NCI-H226 (cell line): ENCODE measurements around the gene ZBTB7B.
A peak's percentile ranks its signal among the peaks of the same experiment; 100 is the strongest.

Experiments
- DNase-seq: peaks from one replicate; pipeline ENCODE4 v3.0.0-alpha.2; 2015

The ZBTB7B gene

DNA sequence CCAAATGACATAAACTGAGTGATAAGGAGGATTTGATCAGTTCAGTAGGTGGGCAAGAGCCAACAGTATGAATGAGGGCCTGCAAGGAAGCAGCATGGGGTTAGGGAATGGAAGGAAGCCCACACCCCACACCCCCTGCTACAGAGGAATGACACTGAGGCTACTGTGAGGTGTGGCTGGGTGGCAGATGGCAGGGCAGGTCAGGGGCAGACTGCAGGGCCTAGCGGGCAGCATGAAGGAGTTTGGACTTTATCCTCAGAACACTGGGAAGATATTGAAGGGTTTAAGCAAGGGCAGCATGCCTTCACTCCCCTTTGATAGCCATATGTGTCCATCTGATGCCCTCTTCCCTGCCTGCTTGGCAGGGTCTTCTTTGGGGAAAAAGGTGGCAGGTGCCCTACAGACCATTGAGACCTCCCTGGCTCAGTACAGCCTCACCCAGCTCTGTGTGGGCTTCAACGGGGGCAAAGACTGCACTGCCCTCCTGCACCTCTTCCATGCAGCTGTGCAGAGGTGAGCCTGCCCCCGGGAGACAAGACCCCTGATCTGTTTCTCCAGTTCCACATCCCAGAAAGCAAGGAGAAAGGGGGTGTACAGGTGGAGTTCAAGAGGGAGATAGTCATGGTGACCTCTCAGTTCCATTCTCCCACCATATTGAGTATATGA lies 13.3 kb upstream of the ZBTB7B start:
- no peak for DNase-seq

DNA sequence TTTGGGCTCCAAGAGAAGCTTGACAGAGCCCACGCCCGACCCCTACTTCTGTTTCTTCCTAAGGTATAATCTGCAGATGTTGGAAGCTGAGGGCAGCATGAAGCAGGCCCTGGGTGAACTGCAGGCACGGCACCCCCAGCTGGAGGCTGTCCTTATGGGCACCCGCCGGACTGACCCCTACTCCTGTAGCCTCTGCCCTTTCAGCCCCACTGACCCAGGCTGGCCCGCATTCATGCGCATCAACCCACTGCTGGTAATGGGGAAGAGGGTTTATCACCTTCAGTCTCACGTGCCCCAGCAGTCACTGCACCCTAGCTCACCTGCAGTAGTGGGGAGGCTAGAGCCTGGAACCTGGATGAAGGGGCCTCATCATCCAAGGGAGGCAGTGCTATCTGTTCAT lies 12.3 kb upstream of the ZBTB7B start:
- DNase-seq, result no peak

DNA sequence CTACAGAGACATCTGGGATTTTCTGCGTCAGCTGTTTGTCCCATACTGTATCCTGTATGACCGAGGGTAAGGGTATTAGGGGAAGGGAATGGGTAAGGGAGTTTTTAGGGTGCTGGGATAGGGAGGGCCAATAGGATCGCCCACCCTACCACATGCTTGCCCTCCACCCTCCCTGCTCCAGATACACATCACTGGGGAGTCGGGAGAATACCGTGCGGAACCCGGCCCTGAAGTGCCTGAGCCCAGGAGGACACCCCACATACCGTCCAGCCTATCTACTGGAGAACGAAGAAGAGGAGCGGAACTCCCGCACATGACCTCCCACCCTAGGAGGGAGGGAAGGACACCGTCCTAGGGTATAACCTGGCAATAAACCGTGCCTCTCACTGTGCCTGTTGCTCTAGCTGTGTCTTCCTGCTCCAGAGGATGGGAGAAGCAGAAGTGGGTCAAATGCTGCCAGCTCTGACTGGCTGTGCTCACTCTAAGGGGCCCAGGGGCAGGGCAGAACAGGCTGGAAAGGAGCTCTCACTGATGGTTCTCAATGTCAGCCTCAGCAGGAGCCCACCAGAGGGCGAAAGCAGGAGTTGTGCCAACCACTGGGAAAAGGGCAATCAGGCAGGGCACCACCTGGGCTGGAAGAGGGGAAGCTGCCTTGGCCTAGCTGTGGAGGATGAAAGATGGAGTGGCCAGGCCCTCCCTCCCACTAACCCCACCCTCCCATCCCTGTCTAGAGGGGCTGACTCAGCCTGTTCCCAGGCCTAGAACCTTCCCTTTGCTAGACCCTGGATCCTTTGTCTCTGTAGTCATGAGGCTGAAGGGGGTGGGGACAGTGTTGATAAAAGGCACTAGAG lies 9.7 kb upstream of the ZBTB7B start:
- DNase-seq, result peak; percentile 54

DNA sequence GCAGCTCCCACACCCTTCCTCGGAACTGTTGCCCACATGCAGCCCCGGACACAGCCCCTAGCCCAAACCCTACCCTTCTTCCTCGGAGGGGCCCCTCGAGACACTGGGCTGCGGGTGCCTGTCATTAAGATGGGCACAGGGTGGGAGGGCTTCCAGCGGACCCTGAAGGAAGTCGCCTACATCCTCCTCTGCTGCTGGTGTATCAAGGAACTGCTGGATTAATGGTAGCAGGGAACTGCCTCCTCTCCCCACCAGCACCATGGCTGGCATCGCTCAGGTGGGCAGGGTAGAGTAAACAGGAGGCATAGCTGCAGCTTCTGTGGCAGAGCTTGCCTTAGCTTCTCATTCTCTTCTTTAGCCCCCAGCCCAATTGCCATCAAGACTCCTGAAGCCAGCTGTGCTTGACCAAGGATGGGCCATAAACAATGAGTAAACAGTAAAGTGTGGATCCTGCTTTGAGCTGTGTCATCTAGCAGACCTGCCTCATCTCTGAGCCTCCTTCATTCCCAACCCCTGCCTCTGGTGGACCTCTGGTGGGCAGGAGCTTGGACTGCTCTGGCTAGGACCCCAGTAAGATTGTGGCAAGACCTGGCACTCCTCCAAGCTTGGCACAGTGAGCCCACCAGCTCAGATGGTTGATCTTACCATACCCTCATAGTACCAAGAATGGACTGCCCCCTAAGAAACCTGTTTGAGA lies 8.9 kb upstream of the ZBTB7B start, which contains the start of gene LENEP:
Gene LENEP, plus strand, starts transcription at position 15 of the 697 bp plus-strand sequence. Its CDS starts 22 bp downstream, at position 37.
- DNase-seq, result no peak

DNA sequence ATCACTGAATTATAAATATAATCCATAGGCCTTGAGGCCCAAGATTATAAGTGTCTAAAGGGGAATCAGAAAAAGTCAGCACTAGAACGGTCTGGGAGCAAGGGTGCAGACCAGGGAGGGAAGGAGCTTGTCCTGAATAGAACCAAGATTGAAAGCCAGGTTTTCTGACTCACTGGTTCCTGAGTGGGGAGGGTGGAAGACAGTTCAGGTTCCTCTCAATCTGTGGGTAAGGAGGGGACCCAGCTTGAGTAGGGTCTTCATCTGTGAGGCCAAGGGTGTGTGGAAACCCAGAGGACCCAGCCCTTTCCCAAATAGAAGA lies 8.4 kb upstream of the ZBTB7B start:
- DNase-seq, result no peak

DNA sequence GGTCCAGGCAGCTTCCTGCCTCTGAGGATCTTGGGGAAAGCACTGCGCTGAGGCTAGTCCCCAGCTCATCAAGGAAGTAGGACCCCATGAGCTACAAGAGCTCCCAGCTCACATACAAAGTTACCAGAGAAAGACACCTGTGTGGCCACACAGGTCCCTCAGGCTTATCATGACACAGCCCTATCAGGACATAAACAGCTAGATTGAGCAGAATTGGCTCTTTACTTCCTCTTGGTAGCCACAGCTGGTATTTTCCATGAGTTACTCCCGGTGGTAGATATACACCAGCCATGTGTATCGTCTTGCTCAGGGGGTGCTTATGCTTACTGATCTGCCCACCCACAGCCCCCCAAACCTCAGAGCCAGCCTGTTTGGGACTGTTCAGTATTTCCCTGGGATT lies 8.0 kb upstream of the ZBTB7B start:
- no peak for DNase-seq

DNA sequence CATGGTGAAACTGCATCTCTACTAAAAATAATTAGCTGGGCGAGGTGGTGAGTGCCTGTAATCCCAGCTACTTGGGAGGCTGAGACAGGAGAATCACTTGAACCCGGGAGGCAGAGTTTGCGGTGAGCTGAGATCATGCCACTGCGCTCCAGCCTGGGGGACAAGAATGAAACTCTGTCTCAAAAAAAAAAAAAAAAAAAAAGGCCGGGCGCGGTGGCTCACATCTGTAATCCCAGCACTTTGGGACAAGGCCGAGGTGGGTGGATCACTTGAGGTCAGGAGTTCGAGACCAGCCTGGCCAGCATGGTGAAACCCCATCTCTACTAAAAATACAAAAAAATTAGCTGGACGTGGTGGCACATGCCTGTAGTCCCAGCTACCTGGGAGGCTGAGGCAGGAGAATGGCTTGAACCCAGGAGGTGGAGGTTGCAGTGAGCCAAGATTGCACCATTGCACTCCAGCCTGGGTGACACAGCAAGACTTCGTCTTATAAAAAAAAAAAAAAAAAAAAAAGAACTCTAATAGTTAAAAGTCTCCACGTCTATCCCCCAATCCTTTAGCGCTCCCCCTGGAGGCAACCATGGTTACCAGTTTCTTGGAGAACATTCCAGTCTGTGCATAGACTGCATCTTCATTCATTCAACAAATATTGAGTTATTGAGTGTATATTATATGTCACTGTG lies 7.2 kb upstream of the ZBTB7B start:
- peak; percentile 55 for DNase-seq

DNA sequence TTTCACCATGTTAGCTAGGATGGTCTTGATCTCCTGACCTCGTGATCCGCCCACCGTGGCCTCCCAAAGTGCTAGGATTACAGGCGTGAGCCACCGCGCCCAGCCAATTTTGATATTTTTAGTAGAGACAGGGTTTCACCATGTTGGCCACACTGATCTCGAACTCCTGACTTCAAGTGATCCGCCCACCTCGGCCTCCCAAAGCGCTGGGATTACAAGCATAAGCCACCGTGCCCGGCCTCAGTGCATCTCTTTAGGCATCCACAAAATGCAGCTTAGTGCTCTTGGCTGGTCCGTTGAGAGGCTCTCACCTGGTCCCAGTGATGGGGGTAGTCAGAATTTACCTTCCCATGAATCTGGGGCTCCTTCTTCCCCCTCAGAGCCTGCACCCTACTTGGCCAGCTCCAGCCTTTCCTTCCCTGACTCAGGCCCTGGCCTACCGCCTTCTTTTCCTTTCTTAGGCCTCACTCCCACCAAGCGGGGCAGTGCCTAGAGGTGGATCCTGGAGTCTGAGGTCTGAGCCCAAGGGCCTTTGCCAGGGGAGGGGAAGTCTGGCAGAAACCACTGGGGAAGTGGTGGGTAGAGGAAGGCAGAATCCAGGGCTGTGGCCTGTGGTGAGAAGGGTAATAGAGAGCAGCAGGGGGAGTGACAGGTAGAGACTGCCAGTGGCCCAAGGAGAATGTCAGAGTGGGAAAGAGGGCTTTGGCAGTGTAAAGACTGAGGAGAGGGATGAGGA lies 5.5 kb upstream of the ZBTB7B start:
- DNase-seq, result no peak

DNA sequence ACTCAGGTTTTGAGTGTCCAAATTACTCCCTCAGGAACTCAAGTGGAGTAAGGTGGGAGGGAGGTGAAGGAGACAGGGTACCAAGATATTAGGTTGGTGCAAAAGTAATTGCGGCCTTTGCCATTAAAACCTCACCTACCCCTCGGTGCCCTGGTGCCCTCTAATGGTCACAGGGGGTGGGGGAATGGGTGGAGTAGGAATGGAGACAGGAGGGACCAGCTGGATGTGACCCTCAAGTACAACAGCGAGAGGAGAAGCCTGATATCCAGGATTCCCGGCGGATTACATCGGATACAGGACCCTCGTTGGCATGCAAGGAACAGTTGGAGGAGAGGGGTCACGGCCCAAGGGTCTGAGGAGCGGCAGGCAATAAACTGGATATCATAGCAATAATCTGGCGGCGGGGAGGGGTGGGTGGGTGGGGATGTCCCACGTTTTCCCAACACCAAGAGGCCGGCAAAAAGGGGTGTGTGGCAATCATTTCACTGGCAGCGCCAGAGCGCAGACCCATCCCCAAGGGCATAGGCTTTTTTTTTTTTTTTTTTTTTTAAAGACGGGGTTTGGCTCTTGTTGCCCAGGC lies 4.3 kb upstream of the ZBTB7B start:
- DNase-seq, result no peak

DNA sequence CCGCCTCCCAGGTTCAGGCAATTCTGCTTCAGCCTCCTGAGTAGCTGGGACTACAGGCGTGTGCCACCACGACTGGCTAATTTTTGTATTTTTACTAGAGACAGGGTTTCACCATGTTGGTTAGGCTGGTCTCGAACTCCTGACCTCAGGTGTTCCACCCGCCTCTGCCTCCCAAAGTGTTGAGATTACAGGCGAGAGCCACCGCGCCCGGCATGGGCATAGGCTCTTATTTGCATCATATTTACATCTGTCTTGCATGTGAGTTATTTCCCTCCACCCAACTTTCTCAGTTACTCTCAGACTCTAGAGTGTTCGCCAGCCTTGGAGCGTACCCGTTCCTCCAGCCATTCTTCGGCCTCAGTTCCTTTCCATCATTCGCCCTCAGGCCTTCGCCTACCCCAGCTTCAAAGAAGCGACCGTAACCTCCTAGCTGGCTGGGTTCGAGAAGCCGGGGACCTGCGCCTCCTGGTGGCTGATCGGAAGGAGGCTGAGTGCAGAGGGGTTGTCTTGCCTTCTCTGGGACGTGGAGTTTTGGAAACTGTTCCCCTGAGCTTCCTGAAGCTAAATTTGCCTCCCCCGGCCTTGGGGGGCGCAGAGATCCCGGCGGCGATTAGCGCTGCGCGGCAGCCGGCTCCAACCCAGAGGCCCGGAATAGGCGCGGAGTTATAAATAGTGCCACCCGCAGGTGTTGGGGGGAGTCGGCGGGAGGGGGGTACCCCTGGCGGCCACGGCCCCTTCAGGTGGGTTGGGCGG lies 3.6 kb upstream of the ZBTB7B start:
- peak; percentile 39 for DNase-seq

DNA sequence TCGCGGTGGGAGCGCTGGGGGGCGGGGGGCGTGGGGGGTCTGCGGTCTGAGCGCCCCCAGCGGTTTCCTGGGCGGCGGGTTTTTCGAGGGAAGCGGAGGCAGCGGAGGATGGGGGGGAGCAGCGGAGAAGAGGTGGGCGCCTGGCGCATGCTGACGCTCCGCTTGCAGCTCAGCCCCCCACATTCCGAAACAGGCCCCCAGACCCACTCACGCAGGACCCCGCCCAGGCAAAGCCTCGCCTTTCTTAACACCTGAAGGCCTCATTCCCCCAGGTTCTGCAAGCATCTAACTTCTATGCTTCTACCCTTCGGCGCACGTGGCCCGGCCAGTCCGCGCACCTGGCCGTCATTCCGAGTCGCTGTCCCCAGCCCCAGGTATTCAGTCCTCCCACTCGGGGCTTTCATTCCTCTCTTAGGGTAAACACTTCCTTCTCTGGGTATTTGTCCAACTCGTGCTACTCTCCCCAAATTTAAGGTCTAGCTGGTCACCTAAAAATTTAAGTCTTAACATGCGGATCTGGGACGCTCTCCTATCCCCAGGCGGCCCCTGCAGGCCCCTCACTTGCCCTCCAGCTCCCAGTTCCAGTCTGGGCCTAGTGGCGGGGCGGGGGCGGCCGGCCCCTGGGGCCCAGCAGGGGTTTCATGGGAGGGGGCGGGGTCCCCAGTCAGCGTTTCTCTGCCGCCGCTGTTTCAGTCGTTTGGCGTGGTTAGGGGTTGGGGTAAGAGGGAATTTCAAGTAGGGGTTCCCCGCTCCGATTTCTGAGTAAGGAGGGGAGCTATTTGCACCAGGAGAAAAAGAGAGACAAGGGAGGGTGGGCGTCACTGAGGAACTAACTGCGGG lies 2.8 kb upstream of the ZBTB7B start:
- DNase-seq, result no peak

DNA sequence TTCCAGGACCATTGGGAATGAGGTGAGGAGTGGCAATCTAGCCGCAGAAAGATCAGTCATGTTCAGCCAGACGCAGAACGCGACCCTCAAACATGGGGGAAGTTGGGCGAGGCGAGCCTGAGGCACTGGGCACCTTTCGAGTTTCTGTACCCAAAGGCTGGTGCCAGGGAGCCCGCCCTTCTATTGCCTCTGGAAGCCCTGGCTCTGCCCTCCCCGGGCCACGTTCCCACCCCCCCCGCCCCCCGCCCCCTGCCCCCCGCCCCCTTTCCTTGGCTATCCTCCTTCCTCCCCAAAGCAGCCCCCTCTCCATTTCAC lies 2.2 kb upstream of the ZBTB7B start:
- DNase-seq, result no peak

DNA sequence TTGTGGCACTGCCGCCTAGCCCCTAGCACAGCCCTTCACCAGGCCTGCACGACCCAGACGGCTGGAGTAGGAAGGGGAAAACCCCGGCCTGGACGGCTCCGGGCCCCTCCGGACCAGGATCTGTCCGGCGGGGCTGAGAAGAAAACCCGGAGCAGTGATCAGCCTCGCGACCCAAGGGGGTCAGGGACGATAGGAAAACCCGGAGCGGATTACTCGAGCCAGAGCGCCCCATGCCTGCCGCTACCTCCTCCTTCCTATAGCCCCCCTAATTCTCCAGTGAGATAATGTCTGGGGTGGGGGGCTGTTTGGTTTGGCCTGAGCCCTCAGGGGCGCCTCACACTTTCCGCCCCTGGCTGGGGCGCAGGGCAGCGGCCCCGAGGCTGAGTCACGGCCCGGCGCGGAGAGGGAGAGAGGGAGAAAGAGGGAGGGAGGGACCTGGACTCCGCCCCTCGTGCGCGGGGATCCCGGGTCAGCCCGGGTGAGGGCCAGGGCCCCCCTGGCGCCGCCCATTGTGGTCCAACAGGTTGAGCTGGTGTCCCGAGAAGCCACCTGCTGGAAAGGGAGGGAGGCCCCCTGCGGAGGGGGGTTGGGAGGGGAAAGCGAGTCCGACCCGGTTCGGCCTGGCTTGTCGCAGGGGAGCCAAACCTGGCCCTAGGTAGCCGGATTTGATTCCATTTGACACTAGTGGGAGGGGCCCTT lies 1.7 kb upstream of the ZBTB7B start:
- peak; percentile 92 for DNase-seq

DNA sequence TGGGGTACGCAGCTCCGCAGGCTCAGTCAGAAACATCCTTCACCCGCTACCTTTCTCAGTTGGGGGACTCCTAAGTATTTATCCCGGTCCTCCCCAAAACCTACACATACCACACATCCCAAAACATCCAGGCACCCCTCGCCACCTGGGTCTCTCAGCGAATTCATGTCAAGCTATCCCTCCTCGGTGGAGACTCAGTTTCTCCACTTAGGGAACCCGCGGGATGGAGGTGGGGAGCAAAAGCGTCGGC lies 1.3 kb upstream of the ZBTB7B start:
- DNase-seq, result no peak

DNA sequence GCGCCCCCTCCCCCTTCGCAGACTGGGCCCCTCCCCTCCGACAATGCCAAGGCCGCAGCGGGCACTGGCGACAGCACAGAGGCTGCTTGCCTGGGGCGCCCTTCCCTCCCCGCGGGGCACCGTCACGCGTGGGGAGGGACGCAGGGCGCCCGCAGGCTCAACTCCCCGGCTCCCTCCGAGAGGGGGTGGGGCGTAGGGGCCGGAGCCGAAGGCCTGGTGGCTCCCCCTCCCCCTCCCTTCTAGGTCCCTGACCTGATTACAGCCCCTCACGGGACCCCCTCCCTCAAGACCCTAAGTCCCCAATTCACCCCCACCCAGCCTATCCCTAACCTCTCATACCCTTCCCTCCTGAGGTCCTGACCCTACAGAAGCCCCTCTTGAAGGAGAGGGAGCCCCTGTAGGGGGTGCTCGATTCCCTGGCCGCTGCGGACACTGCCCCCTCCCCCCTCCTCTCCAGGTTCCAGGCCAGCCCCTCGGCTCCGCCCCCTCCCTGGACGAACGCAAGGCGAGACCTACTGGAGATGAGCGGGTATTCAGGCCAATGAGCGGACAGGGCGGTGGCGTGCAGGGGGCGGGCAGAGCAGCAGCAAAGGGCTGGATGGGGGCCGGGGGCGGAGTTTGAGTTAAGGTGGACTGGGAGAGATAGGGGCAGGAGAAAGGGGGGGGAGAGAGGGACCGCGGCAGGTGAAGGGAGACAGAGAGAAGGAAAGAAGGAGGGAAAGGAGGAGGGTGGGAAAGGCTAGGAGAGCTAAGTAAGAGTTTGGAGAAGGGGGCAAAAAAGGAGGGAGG lies 733 bp upstream of the ZBTB7B start:
- peak; percentile 98 for DNase-seq

DNA sequence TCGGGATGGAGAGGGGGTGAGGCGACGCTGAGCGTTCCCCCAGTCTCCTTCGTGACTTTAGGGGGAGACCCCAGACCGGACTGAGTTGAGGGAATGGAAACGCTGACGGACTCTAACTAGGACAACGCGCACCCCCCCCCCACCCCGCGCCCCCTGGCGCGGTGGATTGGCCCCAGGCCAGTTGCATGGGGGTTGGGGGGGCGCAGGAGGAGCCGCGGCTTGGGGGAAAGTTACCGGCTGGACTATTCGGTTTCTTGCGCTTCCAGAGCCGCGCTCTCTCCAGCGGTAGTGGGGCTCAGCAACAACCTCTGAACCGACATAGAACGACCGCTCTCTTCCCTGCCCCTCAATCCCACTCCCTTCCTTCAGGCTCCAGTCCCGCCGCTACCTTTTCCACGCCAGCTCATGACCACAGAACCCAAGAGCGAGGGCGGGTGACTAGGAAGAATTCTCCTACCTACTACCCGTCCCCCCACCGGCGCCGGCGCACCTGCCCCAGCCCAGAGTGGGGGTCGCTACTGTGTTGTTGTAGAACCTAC lies 694 bp downstream of the ZBTB7B start:
- DNase-seq, result no peak

DNA sequence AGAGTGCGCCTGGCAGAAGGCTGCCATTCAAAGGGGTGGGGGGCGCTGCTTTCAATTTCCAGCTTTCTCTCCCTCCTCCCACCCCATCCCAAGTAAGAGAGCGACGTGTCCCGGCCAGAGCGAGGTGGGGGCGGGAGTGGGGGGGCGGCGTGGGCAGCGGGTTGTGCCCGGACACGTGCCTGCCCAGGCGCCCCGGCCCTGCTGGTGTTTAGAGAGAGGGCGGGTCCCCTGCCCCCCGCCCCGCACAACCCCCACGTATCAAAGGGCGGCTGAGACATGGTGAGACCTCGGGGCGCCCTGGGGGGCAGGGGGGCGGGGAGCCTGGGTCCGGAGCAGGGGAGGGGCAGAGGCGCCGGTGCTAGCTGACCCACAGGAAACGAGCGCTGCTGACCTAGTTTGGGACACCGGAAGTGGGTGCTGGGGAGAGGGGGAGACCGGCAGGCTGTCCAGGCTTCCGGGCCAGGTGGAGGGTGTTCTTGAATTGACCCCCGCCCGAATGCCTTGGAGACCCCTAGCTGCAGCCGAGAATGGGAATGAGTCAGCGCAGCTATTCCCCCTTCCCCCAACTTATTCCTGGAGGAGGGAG lies 1.3 kb downstream of the ZBTB7B start:
- DNase-seq, result peak; percentile 73

DNA sequence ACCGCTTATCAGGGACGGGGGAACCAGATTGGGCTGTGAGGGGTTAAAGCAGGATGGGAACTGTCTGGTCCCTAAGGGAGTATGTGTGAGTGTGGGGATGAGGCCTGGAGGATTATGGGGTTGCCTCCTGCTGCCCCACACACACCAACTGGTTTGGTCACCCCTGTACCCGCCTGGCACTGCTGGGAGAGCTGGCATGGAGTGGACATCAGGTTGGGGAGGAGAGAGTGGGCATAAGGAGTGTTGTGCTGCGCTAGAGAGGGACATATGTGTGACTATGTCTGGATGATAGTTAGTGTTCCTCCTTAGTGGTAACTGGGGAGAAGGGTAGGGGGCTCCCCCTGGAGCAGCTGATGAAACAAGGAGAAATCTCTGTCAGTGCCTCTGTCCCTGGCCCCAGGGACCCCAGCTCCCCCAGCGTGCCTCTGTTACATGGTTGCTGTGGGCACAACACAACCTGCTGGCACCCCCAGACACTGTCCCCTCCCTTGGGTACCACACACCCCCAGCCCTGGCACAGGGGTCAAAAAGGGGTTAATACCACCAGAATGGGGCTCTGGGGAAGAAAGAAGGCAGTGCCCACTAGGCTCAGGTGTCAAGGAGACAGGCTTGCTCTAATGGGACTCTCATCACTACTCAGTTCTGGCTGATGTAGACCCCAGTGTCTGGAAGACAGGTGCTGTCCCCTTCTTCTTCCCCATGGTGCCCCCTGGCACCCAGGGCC lies 1.9 kb downstream of the ZBTB7B start:
- no peak for DNase-seq
